ENCODE data around the gene NFATC3.

NFATC3 gene

GRCh38 chr16:68066763-68067162 lies 18.4 kb upstream of the NFATC3 start:
- TF ChIP-seq, protein P1, sequence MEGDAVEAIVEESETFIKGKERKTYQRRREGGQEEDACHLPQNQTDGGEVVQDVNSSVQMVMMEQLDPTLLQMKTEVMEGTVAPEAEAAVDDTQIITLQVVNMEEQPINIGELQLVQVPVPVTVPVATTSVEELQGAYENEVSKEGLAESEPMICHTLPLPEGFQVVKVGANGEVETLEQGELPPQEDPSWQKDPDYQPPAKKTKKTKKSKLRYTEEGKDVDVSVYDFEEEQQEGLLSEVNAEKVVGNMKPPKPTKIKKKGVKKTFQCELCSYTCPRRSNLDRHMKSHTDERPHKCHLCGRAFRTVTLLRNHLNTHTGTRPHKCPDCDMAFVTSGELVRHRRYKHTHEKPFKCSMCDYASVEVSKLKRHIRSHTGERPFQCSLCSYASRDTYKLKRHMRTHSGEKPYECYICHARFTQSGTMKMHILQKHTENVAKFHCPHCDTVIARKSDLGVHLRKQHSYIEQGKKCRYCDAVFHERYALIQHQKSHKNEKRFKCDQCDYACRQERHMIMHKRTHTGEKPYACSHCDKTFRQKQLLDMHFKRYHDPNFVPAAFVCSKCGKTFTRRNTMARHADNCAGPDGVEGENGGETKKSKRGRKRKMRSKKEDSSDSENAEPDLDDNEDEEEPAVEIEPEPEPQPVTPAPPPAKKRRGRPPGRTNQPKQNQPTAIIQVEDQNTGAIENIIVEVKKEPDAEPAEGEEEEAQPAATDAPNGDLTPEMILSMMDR (conservative IDR thresholded peaks at IDR 0.05; ENCODE audit: low read depth, low read length): no peak
- no peak overlapping the region for H3K4me3 ChIP-seq (ENCODE audit: low read depth, low read length)

GRCh38 chr16:68068926-68069325 lies 16.2 kb upstream of the NFATC3 start:
- no peak for DNase-seq (ENCODE audit: low read depth)
- TF ChIP-seq, protein P1 (conservative IDR thresholded peaks at IDR 0.05; ENCODE audit: low read depth, low read length): no peak
- no peak overlapping the region for H3K4me3 ChIP-seq (ENCODE audit: low read depth, low read length)

More at GRCh38 chr16:68066763-68067162, 18.4 kb upstream of the NFATC3 start:
- DNase-seq (ENCODE audit: low read depth): no peak

DNA sequence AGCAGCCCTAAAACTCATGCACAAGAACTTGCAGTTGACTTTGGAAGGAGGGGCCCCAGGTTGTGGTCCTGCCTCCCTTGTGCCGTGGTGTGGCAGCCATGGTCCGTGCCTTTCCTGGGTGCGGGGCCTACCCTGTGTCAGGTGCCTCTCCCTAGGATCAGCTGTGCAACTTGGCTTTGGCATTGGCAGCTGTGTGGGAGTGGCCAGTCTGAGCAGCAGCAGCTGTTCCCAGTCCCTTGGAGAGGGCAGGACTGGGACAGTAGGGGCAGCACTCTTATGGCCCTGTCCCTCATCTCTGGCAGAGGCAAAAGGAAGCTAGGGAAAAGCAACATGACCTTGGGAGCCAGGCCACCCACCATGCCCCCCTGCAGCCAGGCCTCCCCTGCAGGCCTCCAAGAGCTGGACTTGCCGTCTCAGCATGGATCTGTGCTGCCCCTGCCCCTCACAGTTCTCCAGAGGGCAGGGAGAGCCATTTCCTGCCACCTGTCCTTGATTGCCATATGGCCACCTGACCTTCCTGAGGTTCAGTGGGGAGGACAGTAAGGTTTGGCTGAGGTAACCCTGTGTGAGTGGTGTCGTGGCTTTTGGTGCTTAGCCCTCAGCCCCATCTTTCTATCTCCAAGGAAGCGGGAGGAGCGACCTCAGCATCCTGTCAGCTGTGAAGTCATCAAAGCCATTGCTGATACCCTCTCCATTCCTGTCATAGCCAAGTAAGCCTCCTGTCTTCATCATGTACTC lies 15.5 kb upstream of the NFATC3 start:
- H3K4me3 ChIP-seq (ENCODE audit: low read depth, low read length): no peak overlapping the region
- DNase-seq (ENCODE audit: low read depth): no peak
- TF ChIP-seq, protein P1 (conservative IDR thresholded peaks at IDR 0.05; ENCODE audit: low read depth, low read length): no peak

DNA sequence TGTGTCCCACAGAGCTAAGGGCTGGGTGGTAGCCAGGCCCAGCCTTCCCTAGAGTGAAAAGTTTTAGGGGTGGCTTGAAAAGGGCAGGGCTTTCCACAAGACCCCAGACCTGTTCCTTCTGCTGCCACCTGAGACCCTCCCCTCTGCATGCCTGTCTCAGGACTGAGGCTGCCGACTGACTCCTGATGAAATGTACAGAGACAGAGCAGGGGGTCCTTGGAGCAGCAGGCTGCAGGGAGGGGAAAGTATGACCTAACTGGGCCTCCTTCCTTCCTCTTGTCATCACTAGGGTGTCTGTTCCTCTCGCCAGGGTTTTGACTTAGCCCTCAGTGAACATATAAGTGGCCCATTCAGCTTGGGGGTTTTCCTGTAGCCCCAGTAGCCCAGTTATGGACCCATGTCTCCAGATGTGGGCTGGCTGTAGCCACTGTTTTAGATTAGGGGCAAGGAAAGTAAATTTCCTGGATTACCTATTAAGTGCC lies 14.9 kb upstream of the NFATC3 start:
- no peak for DNase-seq (ENCODE audit: low read depth)
- H3K4me3 ChIP-seq (ENCODE audit: low read depth, low read length): no peak overlapping the region
- TF ChIP-seq, protein P1 (conservative IDR thresholded peaks at IDR 0.05; ENCODE audit: low read depth, low read length): no peak

DNA sequence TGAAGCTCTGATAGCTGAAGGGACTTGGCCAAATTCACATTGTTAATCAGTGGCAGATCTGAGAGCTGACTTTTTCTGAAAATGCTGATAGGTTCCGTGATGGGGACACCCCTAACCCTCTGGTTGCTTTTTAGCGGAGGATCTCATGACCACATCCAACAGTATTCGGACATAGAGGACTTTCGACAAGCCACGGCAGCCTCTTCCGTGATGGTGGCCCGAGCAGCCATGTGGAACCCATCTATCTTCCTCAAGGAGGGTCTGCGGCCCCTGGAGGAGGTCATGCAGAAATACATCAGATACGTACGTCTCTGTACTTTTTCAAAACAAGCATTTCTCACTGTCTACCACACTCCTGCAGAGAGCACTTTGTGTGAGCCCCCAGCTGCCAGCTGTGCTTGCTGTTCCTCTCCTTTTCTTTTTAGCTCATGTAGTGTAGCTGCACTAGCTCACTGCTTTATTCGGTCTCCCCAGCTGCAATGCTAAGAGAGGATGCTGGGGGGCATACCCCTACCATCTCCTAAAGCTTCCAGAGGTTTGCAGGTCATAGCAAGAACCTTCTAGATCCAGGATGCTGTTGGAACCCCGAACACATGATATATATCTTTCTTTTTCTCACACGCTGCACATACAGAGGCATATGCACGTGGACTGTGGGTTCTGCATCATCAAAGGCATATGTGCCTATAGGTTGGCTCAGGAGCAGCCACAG lies 14.2 kb upstream of the NFATC3 start:
- no peak overlapping the region for H3K4me3 ChIP-seq (ENCODE audit: low read depth, low read length)
- TF ChIP-seq, protein P1 (conservative IDR thresholded peaks at IDR 0.05; ENCODE audit: low read depth, low read length): no peak
- no peak for DNase-seq (ENCODE audit: low read depth)

GRCh38 chr16:68071518-68071901 lies 13.7 kb upstream of the NFATC3 start:
- TF ChIP-seq, protein P1 (conservative IDR thresholded peaks at IDR 0.05; ENCODE audit: low read depth, low read length): no peak
- no peak overlapping the region for H3K4me3 ChIP-seq (ENCODE audit: low read depth, low read length)
- DNase-seq (ENCODE audit: low read depth): no peak
